Chondrocyte (in vitro differentiated cells): ENCODE results near the gene ELOVL5. TPM values are rescaled to one million over a fixed set of nuclear protein-coding genes. Genes with fewer than 3 reads are reported as not detected.

Experiments used
- DNase-seq: peaks from one replicate; pipeline ENCODE4 v3.0.0; 2021; ENCODE audit warnings: mixed read lengths, low spot score
- H3K27ac Mint-ChIP-seq: one replicate; pipeline ENCODE4 v1.8.0; 2021; ENCODE audit warnings: mild to moderate bottlenecking, moderate library complexity, mixed read lengths; ENCODE audit not compliant: unreplicated experiment
- H3K27me3 Mint-ChIP-seq: 2 replicates; pipeline ENCODE4 v1.8.0; 2021; ENCODE audit warnings: low read depth, mixed read lengths
- H3K36me3 Mint-ChIP-seq: 2 replicates; pipeline ENCODE4 v1.8.0; 2021; ENCODE audit warnings: low read depth, mixed read lengths
- H3K4me1 Mint-ChIP-seq: 2 replicates; pipeline ENCODE4 v1.8.0; 2021; ENCODE audit warnings: low read depth, mild to moderate bottlenecking, mixed read lengths
- H3K4me3 Mint-ChIP-seq: one replicate; pipeline ENCODE4 v1.8.0; 2021; ENCODE audit warnings: mild to moderate bottlenecking, moderate library complexity, mixed read lengths; ENCODE audit not compliant: unreplicated experiment
- H3K9me3 Mint-ChIP-seq: 2 replicates; pipeline ENCODE4 v1.8.0; 2021; ENCODE audit warnings: low read depth, mixed read lengths
- total RNA-seq: library from RNA; stranded (reverse); gene quantifications from 3 replicates; pipeline ENCODE4 v1.2.1, GENCODE V29; 2021
- TF ChIP-seq, protein P1 (sequence below): fragments of 200-600 bp; sonication (generic); IDR thresholded peaks from 2 replicates; pipeline ENCODE4 v1.5.0; 2021; ENCODE audit warnings: antibody characterized with exemption, mild to moderate bottlenecking, moderate library complexity

Gene ELOVL5
- total RNA-seq, 1 donor from 2014 or later: 102 TPM

DNA sequence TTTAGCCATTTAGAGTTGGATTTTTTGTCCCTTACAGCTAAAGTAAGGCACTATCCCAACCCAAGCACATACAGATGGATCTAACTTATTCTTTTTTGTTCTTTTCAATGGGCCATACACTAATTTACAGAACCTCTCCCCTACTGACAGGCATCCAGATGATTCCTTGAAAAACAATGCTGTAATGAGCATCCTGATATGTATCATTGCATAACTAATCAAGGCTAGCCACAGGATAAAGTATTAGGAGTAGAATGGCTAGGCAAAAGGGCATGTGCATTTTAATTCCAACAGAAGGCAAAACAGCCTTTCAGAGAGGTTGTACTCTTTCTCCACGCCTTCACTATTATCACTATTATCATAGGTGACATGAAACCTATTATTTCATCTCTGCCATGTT lies 54.1 kb downstream of the ELOVL5 start:
- peaks cover 3% of the 10 kb centered on the region for H3K36me3 Mint-ChIP-seq
- no peaks in the 10 kb centered on the region for H3K27me3 Mint-ChIP-seq
- TF ChIP-seq, protein P1, sequence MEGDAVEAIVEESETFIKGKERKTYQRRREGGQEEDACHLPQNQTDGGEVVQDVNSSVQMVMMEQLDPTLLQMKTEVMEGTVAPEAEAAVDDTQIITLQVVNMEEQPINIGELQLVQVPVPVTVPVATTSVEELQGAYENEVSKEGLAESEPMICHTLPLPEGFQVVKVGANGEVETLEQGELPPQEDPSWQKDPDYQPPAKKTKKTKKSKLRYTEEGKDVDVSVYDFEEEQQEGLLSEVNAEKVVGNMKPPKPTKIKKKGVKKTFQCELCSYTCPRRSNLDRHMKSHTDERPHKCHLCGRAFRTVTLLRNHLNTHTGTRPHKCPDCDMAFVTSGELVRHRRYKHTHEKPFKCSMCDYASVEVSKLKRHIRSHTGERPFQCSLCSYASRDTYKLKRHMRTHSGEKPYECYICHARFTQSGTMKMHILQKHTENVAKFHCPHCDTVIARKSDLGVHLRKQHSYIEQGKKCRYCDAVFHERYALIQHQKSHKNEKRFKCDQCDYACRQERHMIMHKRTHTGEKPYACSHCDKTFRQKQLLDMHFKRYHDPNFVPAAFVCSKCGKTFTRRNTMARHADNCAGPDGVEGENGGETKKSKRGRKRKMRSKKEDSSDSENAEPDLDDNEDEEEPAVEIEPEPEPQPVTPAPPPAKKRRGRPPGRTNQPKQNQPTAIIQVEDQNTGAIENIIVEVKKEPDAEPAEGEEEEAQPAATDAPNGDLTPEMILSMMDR: no peak
- H3K4me1 Mint-ChIP-seq: peaks cover 44% of the 10 kb centered on the region
- no peaks in the 10 kb centered on the region for H3K9me3 Mint-ChIP-seq
- DNase-seq: no peak
- H3K4me3 Mint-ChIP-seq: no peak overlapping the region
- no peak overlapping the region for H3K27ac Mint-ChIP-seq

DNA sequence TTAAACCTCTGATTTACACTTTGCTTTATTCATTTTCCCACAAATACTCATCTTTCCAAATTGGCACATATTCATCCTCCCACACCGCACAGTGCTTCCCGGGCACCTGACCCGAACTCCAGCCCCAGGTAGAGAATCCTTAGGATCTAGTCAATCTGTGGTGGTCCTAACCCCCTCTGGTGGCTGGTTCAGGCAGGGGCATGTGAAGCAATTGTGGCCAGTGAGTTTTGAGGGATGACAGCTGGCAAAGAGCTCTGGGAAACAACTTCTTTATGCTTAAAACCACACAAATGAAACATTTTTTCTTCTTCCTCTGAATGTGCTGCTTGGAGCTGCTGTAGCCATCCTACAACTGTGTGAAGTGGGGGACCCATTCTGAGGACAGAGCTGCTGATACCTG lies 54.7 kb downstream of the ELOVL5 start:
- H3K36me3 Mint-ChIP-seq: peaks cover 3% of the 10 kb centered on the region
- H3K27me3 Mint-ChIP-seq: no peaks in the 10 kb centered on the region
- H3K4me3 Mint-ChIP-seq: no peak overlapping the region
- no peaks in the 10 kb centered on the region for H3K9me3 Mint-ChIP-seq
- peaks cover 39% of the 10 kb centered on the region for H3K4me1 Mint-ChIP-seq
- DNase-seq: no peak
- TF ChIP-seq, protein P1: peak; percentile 87
- peak overlapping the region; percentile 42 for H3K27ac Mint-ChIP-seq

DNA sequence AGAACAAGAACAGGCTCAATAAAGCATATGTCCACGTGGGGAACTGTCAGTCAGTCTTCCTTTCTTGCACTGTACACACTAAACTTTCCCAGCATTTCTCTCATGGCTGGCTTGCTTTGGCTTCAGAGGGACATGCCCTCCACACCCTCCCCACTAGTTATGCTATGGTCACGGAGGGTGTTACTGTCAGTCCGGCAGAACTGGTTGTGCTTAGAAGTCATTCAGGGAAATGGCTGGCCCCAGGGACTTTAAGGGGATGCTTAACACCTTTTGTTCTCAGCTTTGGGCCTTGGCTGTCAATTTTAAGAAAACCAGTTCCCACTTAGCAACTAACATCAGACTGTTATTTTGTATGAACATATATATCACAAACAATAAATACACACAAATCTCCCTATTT lies 55.1 kb downstream of the ELOVL5 start:
- DNase-seq: no peak
- Mint-ChIP-seq H3K4me1 (peaks cover 36% of the 10 kb centered on the region), H3K27ac (no peak overlapping the region), H3K27me3 (no peaks in the 10 kb centered on the region), H3K4me3 (no peak overlapping the region), H3K36me3 (peaks cover 3% of the 10 kb centered on the region), H3K9me3 (no peaks in the 10 kb centered on the region)
- TF ChIP-seq, protein P1: no peak

DNA sequence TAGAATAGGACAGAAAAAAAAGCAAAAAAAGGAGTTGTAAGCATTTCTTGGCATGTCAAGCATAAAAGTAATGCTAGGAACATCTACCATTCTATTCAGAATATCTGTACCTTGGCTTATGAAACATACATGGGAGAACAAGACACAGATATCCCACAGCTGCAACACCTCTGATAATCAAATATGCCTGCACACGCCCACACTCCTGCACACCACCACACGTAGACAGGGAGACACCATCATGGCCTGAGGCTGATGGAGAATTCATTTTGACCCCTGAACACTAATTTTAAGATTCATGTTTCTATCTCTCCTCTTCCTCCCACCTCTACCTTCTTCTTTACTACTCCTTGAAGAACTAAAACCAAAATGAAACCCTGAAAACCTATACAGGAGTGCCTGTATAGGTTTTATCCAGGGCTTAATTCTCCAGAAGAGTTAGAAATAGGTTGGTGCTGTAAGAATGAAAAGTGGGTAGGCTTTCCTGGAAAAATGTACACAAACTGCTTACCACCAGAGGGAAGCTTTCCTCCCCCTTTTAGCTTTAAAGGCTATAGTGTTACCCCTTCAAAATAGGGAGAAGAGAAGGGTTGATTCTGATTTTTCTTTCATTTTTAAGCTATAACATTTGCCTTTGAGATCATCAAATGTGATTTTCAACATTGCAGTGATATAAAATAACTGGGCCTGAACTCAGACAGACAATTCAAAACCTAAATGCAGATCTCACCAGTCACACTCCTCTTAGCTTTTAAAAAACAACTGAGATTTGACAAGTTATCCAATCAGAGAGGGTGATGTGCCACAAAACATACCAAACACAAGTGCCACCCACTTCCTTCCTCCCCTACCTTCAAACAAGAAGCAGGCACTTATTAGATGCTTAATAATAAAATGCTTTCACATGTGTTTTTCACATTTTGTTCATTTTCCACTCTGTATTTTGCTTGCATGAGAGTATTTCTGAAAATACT lies 57.9 kb downstream of the ELOVL5 start:
- Mint-ChIP-seq H3K4me3 (no peak overlapping the region), H3K27ac (peak overlapping the region; percentile 19), H3K4me1 (peaks cover 36% of the 10 kb centered on the region), H3K27me3 (no peaks in the 10 kb centered on the region), H3K36me3 (peaks cover 3% of the 10 kb centered on the region), H3K9me3 (no peaks in the 10 kb centered on the region)
- no peak for DNase-seq
- TF ChIP-seq, protein P1: peak; percentile 60

DNA sequence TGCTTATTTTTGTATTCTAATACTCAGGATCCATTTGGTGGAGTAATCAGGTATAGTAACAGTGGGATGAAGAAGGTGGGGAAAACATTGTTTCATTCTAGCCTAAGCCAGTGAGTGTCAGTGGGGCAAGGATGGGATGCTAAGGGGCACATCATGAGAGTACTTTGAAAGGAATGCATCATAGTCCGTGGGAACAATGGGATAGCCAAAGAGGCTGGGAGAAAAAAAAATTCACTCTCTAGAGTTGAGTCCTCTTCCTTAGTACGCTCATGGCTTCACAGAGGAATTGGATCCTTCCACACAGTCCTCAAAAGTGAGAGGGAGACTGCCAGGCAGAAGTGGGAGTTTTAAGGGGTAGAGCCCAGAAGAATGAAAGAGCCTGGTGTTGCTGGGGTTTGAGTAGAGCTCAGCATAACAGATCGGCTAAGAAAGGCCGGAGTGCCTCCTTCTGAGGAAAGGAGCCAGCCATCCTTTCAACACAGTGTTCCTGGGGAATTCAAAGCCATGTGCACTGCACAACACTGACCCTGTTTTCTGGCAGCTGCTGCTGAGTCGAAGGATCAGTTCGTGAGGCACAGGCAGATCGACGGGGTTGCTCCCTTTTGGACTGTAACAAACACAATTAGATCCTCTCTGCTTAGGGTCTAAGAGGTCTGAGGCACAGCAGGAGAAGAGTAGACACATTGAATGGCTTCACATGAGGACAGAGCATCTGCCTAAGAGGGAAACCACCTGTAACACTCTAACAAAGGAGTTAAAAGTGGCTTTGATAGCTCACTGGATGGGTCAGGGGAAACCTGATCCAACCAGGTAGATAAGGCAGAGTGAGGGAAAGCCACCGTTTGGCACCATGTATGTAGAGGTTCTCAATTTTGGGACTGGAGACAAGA lies 61.2 kb downstream of the ELOVL5 start:
- DNase-seq: no peak
- no peaks in the 10 kb centered on the region for H3K27me3 Mint-ChIP-seq
- H3K9me3 Mint-ChIP-seq: no peaks in the 10 kb centered on the region
- peaks cover 48% of the 10 kb centered on the region for H3K4me1 Mint-ChIP-seq
- H3K4me3 Mint-ChIP-seq: no peak overlapping the region
- peaks cover 3% of the 10 kb centered on the region for H3K36me3 Mint-ChIP-seq
- H3K27ac Mint-ChIP-seq: peak overlapping the region; percentile 52
- TF ChIP-seq, protein P1: no peak
